ENCODE data around the gene NOL8. TPM values are rescaled to one million over a fixed set of nuclear protein-coding genes. Genes with fewer than 3 reads are reported as not detected.

NOL8 gene
- 12.6 and 18.7 TPM in 2 replicates for total RNA-seq

DNA sequence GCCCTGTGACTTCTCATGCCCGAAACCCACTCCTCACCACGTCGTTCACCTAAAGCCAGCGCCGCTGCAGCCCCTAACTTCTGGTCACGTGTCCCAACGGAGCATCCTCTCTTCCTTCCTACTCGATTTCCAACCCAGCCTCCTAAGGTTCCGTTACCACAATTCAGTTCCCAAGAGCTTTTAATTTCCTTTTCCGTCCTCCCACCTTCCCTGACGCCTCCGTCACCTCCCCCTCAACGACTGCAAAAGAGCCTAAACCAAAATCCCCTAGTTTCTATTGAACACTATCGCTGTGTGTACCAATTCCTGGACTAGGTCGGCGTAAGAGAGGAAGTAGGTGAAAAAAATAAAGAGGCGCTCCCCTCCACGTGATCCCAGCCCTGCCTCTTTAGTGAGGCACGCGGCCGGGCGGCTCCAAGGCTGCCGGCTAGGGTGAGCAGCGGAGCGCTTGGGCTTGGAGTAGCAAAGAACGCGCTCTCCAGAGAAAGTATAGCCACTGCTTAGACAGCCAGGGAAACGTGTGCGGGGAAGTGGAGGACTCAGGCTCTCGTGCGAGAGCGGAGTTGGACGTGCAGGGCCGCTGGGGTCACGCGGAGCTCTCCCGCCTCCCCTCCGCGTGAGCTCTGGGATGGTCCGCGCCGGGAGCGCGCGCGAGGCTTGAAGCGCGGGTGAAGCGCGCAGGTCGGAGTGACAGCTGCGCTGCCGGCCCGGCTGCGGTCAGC lies at the start of gene NOL8, which contains the start of gene CENPP:
Gene NOL8, minus strand, starts transcription at position 82 of the 722 bp plus-strand sequence. CDS start 1,189 bp downstream, outside the sequence.
Gene CENPP, plus strand, starts transcription at position 685 of the 722 bp plus-strand sequence.

DNA sequence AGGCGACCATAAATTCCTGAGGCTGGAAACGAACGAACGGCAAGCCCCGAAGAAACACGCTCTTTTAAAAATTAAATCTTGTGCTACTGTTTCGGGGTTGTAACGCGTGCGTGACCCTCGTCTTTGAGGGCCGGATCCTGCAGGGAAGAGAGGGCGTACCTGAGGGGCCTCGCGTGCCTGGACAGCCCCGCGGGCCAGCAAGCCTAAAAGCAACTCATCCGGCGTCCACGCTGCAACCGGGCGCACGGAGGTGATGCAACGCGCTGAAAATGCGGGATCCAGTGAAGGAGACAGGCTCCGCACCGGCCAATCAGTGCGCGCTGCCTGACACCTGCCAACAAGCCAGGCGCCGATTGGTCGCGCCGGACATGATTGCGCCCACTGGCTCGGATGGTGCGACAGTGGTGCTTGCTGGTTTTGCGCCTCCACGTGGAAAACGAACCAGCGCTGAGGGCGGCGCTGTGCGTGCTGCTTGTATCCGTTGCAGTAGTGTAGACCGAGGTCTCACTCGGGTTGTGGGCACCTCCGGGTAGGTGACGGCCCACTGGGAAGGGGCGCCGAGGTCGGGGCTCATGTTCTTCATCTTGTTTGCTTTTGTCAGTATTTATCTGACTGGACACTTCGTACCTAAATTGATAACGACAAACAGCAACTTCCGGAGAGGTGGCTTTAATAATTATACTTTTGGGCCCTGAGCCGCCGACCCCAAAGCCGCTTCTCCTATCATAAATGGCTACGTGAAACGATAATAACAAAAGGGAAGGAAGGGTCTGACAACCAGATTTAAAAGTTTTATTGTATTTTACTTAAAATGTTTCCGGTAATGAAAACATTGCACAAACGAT lies 31.5 kb downstream of the NOL8 start, which contains the start of gene IARS1:
Gene IARS1, minus strand, starts transcription at position 246 of the 845 bp plus-strand sequence. CDS start 4,278 bp downstream, outside the sequence.

Other genes with a start within 250 kb of the NOL8 start
- gene SPTLC1, start 209.9 kb downstream of the NOL8 start, total RNA-seq: 69.4 and 76.2 TPM in 2 replicates
- gene IARS1, start 31.7 kb downstream of the NOL8 start, total RNA-seq: 183 and 186 TPM in 2 replicates
- gene CENPP, start 603 bp upstream of the NOL8 start, total RNA-seq: 6.8 and 10.6 TPM in 2 replicates
- gene OGN, start 79.2 kb upstream of the NOL8 start, total RNA-seq: 0.15 and 0.17 TPM in 2 replicates
- not detected in 2 replicates for gene OMD, start 99.1 kb upstream of the NOL8 start, total RNA-seq
- not detected in 2 replicates for gene ASPN, start 157.2 kb upstream of the NOL8 start, total RNA-seq
- 0.45 and 0.50 TPM in 2 replicates for gene ECM2, start 210.6 kb upstream of the NOL8 start, total RNA-seq

All from bronchus fibroblast of lung (primary cell).